Head of caudate nucleus (tissue), 42 donors: ENCODE data around the gene LRRC55.
A peak's percentile ranks its signal among the peaks of the same experiment; 100 is the strongest.

Experiments used
- DNase-seq, 42 donors: peaks; one replicate each; pipeline versions ENCODE4 v3.0.0 to v3.0.0-alpha.2; 2020 to 2021; ENCODE audit warnings: mixed read lengths in 7 of 42
- intact Hi-C: fragments of 100-400 bp; cut with DNase I; formaldehyde crosslinking; loops from one replicate; pipeline ENCODE4 v1.15.0; 2022

LRRC55 gene

GRCh38 chr11:57228600-57228999, 46.8 kb downstream of the LRRC55 start:
- intact Hi-C loops: no loop called here
- DNase-seq: no peak

- no peak for DNase-seq
- intact Hi-C loops: no loop called here
These were observed 48.6 kb downstream of the LRRC55 start for GRCh38 chr11:57230316-57230715.

GRCh38 chr11:57230791-57231538, 49.2 kb downstream of the LRRC55 start:
- DNase-seq: peak in 27 of 42 donors; percentile 1 to 76 (median 42)
- intact Hi-C loops: no loop called here

GRCh38 chr11:57231539-57232253, 49.9 kb downstream of the LRRC55 start:
- no peak for DNase-seq
- intact Hi-C loops: no loop called here

- no peak for DNase-seq
- intact Hi-C loops: no loop called here
These were observed 51.9 kb downstream of the LRRC55 start for GRCh38 chr11:57233702-57234101.

GRCh38 chr11:57235761-57236703, 54.3 kb downstream of the LRRC55 start:
- no peak for DNase-seq
- intact Hi-C loops: no loop called here

GRCh38 chr11:57237204-57237681, 55.5 kb downstream of the LRRC55 start, which contains the start of gene APLNR:
APLNR (minus strand) TSS chr11:57237250; CDS start chr11:57237004, 246 bp downstream.
- peak in 1 of 42 donors; percentile 9 for DNase-seq
- intact Hi-C loops: no loop called here

GRCh38 chr11:57239348-57239747, 57.6 kb downstream of the LRRC55 start:
- no peak for DNase-seq
- intact Hi-C loops: no loop called here

- DNase-seq: peak in 3 of 42 donors; percentile 27 to 40 (median 28)
- intact Hi-C loops: no loop called here
These were observed 58.3 kb downstream of the LRRC55 start for GRCh38 chr11:57240007-57240406.

- intact Hi-C loops: no loop called here
- DNase-seq: no peak
These were observed 59.0 kb downstream of the LRRC55 start for GRCh38 chr11:57240757-57241156.
